HEK293 (cell line): ENCODE measurements around the gene SNUPN.

Experiments
- CTCF ChIA-PET: fragments of 350-600 bp; formaldehyde crosslinking; extraction: SDS; loops from one replicate; lab custom pipeline; 2021; ENCODE audit warnings: antibody characterized with exemption; lab: Yijun Ruan, JAX
- POLR2A ChIA-PET: fragments of 300-600 bp; formaldehyde crosslinking; extraction: SDS; loops from one replicate; lab custom pipeline; 2020; ENCODE audit warnings: antibody characterized with exemption, inconsistent platforms; lab: Yijun Ruan, JAX
- H3K27ac ChIP-seq: fragments of 200-500 bp; sonication (Bioruptor generic); 2 replicates; pipeline ENCODE4 v1.5.1; 2014; ENCODE audit warnings: low read depth, low read length, control low read depth, inconsistent platforms; ENCODE audit errors: extremely low read depth
- H3K36me3 ChIP-seq, 2 experiments: fragments of 200-500 bp in 1 of 2; sonication (Bioruptor generic) in 1 of 2; 1 replicate in 1 of 2; 2 replicates in 1 of 2; pipeline ENCODE4 v1.5.1; 2014 to 2017; ENCODE audit warnings: inconsistent platforms in 2 of 2, low read length in 2 of 2; ENCODE audit not compliant: control insufficient read depth in 2 of 2, insufficient read depth in 1 of 2
- H3K4me1 ChIP-seq: fragments of 200-500 bp; sonication (Bioruptor generic); 2 replicates; pipeline ENCODE4 v1.5.1; 2014; ENCODE audit warnings: mild to moderate bottlenecking, low read length, inconsistent platforms; ENCODE audit not compliant: control insufficient read depth, insufficient read depth
- H3K4me3 ChIP-seq: 2 replicates; pipeline ENCODE4 v1.5.1; 2011; ENCODE audit warnings: low read depth, mild to moderate bottlenecking, control low read depth, low read length, moderate library complexity
- H3K9me3 ChIP-seq: fragments of 200-500 bp; sonication (Bioruptor generic); 2 replicates; pipeline ENCODE4 v1.5.1; 2014; ENCODE audit warnings: low read depth, low read length, inconsistent platforms; ENCODE audit not compliant: control insufficient read depth, insufficient read depth
- GLI2 ChIP-seq: fragments of 450-650 bp; formaldehyde crosslinking; IDR thresholded peaks from 2 replicates; pipeline ENCODE4; 2017; ENCODE audit warnings: missing biosample characterization, missing genetic modification characterization, low read depth, borderline replicate concordance
- PRDM1 ChIP-seq: fragments of 450-650 bp; formaldehyde crosslinking; IDR thresholded peaks from 2 replicates; pipeline ENCODE4; 2016; ENCODE audit warnings: missing biosample characterization, missing genetic modification characterization
- SP3 ChIP-seq: fragments of 450-650 bp; formaldehyde crosslinking; IDR thresholded peaks from 2 replicates; pipeline ENCODE4 v1.5.1; 2016; ENCODE audit warnings: missing biosample characterization, missing genetic modification characterization
- ZNF23 ChIP-seq: fragments of 450-650 bp; formaldehyde crosslinking; IDR thresholded peaks from 2 replicates; pipeline ENCODE4 v1.5.1; 2016; ENCODE audit warnings: missing biosample characterization, missing genetic modification characterization, borderline replicate concordance
- ZNF335 ChIP-seq: fragments of 450-650 bp; formaldehyde crosslinking; conservative IDR thresholded peaks from 2 replicates; pipeline ENCODE4 v1.5.1; 2016; ENCODE audit warnings: missing biosample characterization, missing genetic modification characterization
- ZNF350 ChIP-seq: fragments of 450-650 bp; formaldehyde crosslinking; IDR thresholded peaks from 2 replicates; pipeline ENCODE4 v1.5.0; 2017; ENCODE audit warnings: missing biosample characterization, mild to moderate bottlenecking, missing genetic modification characterization
- ZNF48 ChIP-seq: fragments of 450-650 bp; formaldehyde crosslinking; IDR thresholded peaks from 2 replicates; pipeline ENCODE4 v1.5.1; 2016; ENCODE audit warnings: missing biosample characterization, missing genetic modification characterization
- ZSCAN30 ChIP-seq: fragments of 450-650 bp; IDR thresholded peaks from 2 replicates; pipeline ENCODE4 v1.5.1; 2018; ENCODE audit warnings: missing biosample characterization, mild to moderate bottlenecking, missing genetic modification characterization, moderate library complexity
- TF ChIP-seq, protein P1 (sequence below): fragments of 450-650 bp; formaldehyde crosslinking; optimal IDR thresholded peaks from 2 replicates; pipeline ENCODE3; 2016; ENCODE audit warnings: missing biosample characterization, mild to moderate bottlenecking, missing genetic modification characterization
- TF ChIP-seq, protein P2 (sequence below): fragments of 450-650 bp; formaldehyde crosslinking; IDR thresholded peaks from 2 replicates; pipeline ENCODE4 v1.5.1; 2016; ENCODE audit warnings: missing biosample characterization, missing genetic modification characterization
- TF ChIP-seq, protein P3 (sequence below): fragments of 450-650 bp; IDR thresholded peaks from 2 replicates; pipeline ENCODE4 v1.5.1; 2018; ENCODE audit warnings: missing biosample characterization, missing genetic modification characterization
- TF ChIP-seq, protein P4 (sequence below): fragments of 450-650 bp; formaldehyde crosslinking; IDR thresholded peaks from 2 replicates; pipeline ENCODE4; 2016; ENCODE audit warnings: missing biosample characterization, missing genetic modification characterization
- TF ChIP-seq, protein P5 (sequence below): fragments of 450-650 bp; formaldehyde crosslinking; IDR thresholded peaks from 2 replicates; pipeline ENCODE4 v1.5.0; 2017; ENCODE audit warnings: missing biosample characterization, missing genetic modification characterization, borderline replicate concordance
- TF ChIP-seq, protein P6 (sequence below): fragments of 450-650 bp; formaldehyde crosslinking; IDR thresholded peaks from 2 replicates; pipeline ENCODE4 v1.5.1; 2017; ENCODE audit warnings: missing biosample characterization, mild to moderate bottlenecking, missing genetic modification characterization, moderate library complexity
- TF ChIP-seq, protein P7 (sequence below): fragments of 450-650 bp; formaldehyde crosslinking; IDR thresholded peaks from 2 replicates; pipeline ENCODE4 v1.5.1; 2016; ENCODE audit warnings: missing biosample characterization, missing genetic modification characterization
- TF ChIP-seq, protein P8 (sequence below): fragments of 450-650 bp; formaldehyde crosslinking; IDR thresholded peaks from 2 replicates; pipeline ENCODE4 v1.5.1; 2016; ENCODE audit warnings: missing biosample characterization, missing genetic modification characterization

The SNUPN gene

DNA sequence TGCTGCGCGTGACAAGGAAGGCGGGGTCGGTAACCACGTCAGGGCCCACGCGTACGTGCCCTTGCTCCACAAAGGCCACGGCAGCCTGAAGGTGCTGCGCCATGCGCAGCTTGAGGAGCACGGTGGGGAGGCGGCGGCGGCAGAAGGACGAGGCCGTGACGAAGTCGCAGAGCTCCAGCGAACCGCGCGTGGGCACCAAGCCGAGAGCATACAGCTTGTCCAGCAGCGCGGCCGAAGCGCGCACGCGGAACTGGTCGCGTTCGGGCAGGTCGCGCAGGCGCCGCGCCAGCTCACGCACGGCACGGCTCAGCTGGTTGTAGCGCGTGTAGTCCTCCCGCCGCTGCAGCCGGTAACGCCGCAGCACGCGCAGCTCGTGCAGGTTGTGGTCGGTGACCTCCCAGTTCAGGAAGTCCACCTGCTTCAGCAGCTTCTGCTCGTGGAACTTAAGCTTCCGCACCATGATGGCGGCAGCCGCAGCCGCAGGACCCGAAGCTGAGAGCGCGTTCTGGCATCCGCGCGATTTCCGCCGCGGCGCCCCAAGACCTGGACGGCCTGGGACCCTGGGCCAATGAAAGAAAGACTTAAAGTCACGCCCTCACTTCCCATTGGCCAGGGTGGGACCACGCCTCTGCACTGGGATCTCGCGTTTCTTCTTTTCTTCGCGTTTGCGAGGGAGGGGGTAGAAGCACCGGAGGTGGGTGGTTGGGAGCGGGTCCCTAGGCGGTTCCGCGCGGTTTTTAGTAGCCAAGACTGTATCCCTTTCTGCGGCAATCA, 14.4 kb upstream of the SNUPN start, which contains the start of gene IMP3 (continued):
- TF ChIP-seq, protein P1, sequence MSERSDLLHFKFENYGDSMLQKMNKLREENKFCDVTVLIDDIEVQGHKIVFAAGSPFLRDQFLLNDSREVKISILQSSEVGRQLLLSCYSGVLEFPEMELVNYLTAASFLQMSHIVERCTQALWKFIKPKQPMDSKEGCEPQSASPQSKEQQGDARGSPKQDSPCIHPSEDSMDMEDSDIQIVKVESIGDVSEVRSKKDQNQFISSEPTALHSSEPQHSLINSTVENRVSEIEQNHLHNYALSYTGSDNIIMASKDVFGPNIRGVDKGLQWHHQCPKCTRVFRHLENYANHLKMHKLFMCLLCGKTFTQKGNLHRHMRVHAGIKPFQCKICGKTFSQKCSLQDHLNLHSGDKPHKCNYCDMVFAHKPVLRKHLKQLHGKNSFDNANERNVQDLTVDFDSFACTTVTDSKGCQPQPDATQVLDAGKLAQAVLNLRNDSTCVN (tag by site-specific recombination) = peak; percentile 100
- TF ChIP-seq PRDM1 (tag by site-specific recombination) (no peak), ZNF335 (tag by site-specific recombination) (peak; percentile 51; the same call in 1 of the 2 replicates), GLI2 (tag by site-specific recombination) (no peak), ZNF48 (tag by site-specific recombination) (no peak), ZNF350 (no peak), ZNF23 (tag by site-specific recombination) (no peak; the same call in 1 of the 2 replicates), SP3 (tag by site-specific recombination) (peak; percentile 96)
- TF ChIP-seq, protein P2, sequence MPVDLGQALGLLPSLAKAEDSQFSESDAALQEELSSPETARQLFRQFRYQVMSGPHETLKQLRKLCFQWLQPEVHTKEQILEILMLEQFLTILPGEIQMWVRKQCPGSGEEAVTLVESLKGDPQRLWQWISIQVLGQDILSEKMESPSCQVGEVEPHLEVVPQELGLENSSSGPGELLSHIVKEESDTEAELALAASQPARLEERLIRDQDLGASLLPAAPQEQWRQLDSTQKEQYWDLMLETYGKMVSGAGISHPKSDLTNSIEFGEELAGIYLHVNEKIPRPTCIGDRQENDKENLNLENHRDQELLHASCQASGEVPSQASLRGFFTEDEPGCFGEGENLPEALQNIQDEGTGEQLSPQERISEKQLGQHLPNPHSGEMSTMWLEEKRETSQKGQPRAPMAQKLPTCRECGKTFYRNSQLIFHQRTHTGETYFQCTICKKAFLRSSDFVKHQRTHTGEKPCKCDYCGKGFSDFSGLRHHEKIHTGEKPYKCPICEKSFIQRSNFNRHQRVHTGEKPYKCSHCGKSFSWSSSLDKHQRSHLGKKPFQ (tag by site-specific recombination) = peak; percentile 45; the same call in 1 of the 2 replicates
- TF ChIP-seq, protein P3, sequence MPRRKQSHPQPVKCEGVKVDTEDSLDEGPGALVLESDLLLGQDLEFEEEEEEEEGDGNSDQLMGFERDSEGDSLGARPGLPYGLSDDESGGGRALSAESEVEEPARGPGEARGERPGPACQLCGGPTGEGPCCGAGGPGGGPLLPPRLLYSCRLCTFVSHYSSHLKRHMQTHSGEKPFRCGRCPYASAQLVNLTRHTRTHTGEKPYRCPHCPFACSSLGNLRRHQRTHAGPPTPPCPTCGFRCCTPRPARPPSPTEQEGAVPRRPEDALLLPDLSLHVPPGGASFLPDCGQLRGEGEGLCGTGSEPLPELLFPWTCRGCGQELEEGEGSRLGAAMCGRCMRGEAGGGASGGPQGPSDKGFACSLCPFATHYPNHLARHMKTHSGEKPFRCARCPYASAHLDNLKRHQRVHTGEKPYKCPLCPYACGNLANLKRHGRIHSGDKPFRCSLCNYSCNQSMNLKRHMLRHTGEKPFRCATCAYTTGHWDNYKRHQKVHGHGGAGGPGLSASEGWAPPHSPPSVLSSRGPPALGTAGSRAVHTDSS (tag by site-specific recombination) = no peak
- TF ChIP-seq, protein P4, sequence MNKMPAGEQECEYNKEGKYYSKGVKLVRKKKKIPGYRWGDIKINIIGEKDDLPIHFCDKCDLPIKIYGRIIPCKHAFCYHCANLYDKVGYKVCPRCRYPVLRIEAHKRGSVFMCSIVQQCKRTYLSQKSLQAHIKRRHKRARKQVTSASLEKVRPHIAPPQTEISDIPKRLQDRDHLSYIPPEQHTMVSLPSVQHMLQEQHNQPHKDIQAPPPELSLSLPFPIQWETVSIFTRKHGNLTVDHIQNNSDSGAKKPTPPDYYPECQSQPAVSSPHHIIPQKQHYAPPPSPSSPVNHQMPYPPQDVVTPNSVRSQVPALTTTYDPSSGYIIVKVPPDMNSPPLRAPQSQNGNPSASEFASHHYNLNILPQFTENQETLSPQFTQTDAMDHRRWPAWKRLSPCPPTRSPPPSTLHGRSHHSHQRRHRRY (tag by site-specific recombination) = 0 out of 2 replicates have a peak, but pooled peaks have one; percentile 71
- TF ChIP-seq, protein P5, sequence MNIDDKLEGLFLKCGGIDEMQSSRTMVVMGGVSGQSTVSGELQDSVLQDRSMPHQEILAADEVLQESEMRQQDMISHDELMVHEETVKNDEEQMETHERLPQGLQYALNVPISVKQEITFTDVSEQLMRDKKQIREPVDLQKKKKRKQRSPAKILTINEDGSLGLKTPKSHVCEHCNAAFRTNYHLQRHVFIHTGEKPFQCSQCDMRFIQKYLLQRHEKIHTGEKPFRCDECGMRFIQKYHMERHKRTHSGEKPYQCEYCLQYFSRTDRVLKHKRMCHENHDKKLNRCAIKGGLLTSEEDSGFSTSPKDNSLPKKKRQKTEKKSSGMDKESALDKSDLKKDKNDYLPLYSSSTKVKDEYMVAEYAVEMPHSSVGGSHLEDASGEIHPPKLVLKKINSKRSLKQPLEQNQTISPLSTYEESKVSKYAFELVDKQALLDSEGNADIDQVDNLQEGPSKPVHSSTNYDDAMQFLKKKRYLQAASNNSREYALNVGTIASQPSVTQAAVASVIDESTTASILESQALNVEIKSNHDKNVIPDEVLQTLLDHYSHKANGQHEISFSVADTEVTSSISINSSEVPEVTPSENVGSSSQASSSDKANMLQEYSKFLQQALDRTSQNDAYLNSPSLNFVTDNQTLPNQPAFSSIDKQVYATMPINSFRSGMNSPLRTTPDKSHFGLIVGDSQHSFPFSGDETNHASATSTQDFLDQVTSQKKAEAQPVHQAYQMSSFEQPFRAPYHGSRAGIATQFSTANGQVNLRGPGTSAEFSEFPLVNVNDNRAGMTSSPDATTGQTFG (tag by site-specific recombination) = no peak
- TF ChIP-seq, protein P6, sequence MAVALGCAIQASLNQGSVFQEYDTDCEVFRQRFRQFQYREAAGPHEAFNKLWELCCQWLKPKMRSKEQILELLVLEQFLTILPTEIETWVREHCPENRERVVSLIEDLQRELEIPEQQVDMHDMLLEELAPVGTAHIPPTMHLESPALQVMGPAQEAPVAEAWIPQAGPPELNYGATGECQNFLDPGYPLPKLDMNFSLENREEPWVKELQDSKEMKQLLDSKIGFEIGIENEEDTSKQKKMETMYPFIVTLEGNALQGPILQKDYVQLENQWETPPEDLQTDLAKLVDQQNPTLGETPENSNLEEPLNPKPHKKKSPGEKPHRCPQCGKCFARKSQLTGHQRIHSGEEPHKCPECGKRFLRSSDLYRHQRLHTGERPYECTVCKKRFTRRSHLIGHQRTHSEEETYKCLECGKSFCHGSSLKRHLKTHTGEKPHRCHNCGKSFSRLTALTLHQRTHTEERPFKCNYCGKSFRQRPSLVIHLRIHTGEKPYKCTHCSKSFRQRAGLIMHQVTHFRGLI (tag by site-specific recombination) = no peak
- TF ChIP-seq, all 188 proteins: peak for 70

DNA sequence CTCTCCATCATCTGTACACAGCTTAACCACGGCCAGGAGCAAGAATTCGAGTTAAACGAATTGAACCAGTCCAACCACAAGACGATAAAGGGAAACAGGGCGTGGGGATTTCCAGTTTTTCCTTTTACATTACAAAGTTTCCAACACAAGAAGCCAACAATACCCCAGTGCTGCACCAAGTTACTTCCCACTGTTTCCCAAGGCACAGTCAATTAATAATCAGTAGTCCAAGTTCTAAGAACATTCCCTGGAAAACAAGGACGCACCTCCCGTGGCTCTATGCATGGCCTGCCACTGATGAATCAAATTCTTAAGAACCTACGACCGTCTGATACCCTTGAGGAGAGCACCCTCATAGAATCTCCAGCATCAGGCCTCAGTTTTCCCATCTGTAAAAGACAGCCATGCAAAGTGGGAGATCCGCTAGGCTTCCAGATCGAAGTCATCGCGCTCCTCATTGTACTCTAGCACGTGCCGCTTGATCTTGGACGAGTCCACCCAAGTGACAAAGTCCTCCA, 13.7 kb upstream of the SNUPN start:
- Histone ChIP-seq H3K4me3 (peak overlapping the region; percentile 58), H3K36me3 (peaks cover 6% of the 10 kb centered on the region in 2 experiments; a peak in 2 of 3 replicates), H3K4me1 (peaks cover 7% of the 10 kb centered on the region), H3K27ac (peak overlapping the region; percentile 94; the same call in 1 of the 2 replicates), H3K9me3 (no peaks in the 10 kb centered on the region)
- CTCF ChIA-PET = interaction anchor here (0.6 to 5.8 kb wide), 9 partner anchors 12 to 374 kb away, joined by 3 to 47 read pairs (median 4); partner anchors contain the start of genes MAN2C1 and SNUPN
- POLR2A ChIA-PET = interaction anchor here (0.6 to 4.4 kb wide), 25 partner anchors 7 to 304 kb away, joined by 3 to 94 read pairs (median 5); partner anchors contain the start of genes COMMD4, MAN2C1, NEIL1 and PTPN9
- TF ChIP-seq ZSCAN30 (tag by site-specific recombination) = 0 out of 2 replicates have a peak, but pooled peaks have one; percentile 25
- TF ChIP-seq, protein P7, sequence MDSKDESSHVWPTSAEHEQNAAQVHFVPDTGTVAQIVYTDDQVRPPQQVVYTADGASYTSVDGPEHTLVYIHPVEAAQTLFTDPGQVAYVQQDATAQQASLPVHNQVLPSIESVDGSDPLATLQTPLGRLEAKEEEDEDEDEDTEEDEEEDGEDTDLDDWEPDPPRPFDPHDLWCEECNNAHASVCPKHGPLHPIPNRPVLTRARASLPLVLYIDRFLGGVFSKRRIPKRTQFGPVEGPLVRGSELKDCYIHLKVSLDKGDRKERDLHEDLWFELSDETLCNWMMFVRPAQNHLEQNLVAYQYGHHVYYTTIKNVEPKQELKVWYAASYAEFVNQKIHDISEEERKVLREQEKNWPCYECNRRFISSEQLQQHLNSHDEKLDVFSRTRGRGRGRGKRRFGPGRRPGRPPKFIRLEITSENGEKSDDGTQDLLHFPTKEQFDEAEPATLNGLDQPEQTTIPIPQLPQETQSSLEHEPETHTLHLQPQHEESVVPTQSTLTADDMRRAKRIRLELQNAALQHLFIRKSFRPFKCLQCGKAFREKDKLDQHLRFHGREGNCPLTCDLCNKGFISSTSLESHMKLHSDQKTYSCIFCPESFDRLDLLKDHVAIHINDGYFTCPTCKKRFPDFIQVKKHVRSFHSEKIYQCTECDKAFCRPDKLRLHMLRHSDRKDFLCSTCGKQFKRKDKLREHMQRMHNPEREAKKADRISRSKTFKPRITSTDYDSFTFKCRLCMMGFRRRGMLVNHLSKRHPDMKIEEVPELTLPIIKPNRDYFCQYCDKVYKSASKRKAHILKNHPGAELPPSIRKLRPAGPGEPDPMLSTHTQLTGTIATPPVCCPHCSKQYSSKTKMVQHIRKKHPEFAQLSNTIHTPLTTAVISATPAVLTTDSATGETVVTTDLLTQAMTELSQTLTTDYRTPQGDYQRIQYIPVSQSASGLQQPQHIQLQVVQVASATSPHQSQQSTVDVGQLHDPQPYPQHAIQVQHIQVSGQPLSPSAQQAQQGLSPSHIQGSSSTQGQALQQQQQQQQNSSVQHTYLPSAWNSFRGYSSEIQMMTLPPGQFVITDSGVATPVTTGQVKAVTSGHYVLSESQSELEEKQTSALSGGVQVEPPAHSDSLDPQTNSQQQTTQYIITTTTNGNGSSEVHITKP (tag by site-specific recombination) = peak; percentile 40
- TF ChIP-seq, protein P8, sequence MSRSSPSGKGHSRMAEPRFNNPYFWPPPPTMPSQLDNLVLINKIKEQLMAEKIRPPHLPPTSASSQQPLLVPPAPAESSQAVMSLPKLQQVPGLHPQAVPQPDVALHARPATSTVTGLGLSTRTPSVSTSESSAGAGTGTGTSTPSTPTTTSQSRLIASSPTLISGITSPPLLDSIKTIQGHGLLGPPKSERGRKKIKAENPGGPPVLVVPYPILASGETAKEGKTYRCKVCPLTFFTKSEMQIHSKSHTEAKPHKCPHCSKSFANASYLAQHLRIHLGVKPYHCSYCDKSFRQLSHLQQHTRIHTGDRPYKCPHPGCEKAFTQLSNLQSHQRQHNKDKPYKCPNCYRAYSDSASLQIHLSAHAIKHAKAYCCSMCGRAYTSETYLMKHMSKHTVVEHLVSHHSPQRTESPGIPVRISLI (tag by site-specific recombination) = no peak
